H9 (cell line): ENCODE measurements around the gene CD207. TPM values are rescaled to one million over a fixed set of nuclear protein-coding genes. Genes with fewer than 3 reads are reported as not detected.

Experiments used
- DNase-seq: peaks from one replicate; pipeline ENCODE4 v3.0.0-alpha.2; 2017
- H2AFZ ChIP-seq: one replicate; pipeline ENCODE4 v1.6.1; 2013; ENCODE audit warnings: mild to moderate bottlenecking, low read length, control low read depth, moderate library complexity
- H2AK5ac ChIP-seq: 2 replicates; pipeline ENCODE4 v1.6.1; 2013; ENCODE audit warnings: low read length, control low read depth, mixed read lengths; ENCODE audit not compliant: insufficient read length
- H2BK120ac ChIP-seq: one replicate; pipeline ENCODE4 v1.6.1; 2013; ENCODE audit warnings: low read depth, mild to moderate bottlenecking, low read length, control low read depth, inconsistent platforms; ENCODE audit not compliant: poor library complexity, severe bottlenecking
- H2BK12ac ChIP-seq: 2 replicates; pipeline ENCODE4 v1.6.1; 2013; ENCODE audit warnings: low read length, control low read depth, mixed read lengths, low read depth; ENCODE audit not compliant: insufficient read length
- H2BK15ac ChIP-seq: 2 replicates; pipeline ENCODE4 v1.6.1; 2013; ENCODE audit warnings: low read depth, low read length, control low read depth
- H2BK20ac ChIP-seq: one replicate; pipeline ENCODE4 v1.6.1; 2013; ENCODE audit warnings: low read depth, mild to moderate bottlenecking, low read length, control low read depth, inconsistent platforms; ENCODE audit not compliant: poor library complexity, severe bottlenecking
- H2BK5ac ChIP-seq: 2 replicates; pipeline ENCODE4 v1.6.1; 2013; ENCODE audit warnings: low read length, control low read depth, mixed read lengths; ENCODE audit not compliant: insufficient read length
- H3K14ac ChIP-seq: 2 replicates; pipeline ENCODE4 v1.6.1; 2013; ENCODE audit warnings: low read length, control low read depth; ENCODE audit not compliant: insufficient read depth
- H3K18ac ChIP-seq: 2 replicates; pipeline ENCODE4 v1.6.1; 2013; ENCODE audit warnings: low read depth, mild to moderate bottlenecking, mixed read lengths, low read length, control low read depth; ENCODE audit not compliant: insufficient read length
- H3K23ac ChIP-seq: 2 replicates; pipeline ENCODE4 v1.6.1; 2013; ENCODE audit warnings: low read length, control low read depth, mixed read lengths, low read depth; ENCODE audit not compliant: insufficient read length
- H3K23me2 ChIP-seq: 2 replicates; pipeline ENCODE4 v1.6.1; 2013; ENCODE audit warnings: low read depth, mild to moderate bottlenecking, mixed read lengths, low read length, control low read depth; ENCODE audit not compliant: insufficient read length, poor library complexity, severe bottlenecking
- H3K27ac ChIP-seq: 2 replicates; pipeline ENCODE4 v1.5.1; 2013; ENCODE audit warnings: low read length, control low read depth, mixed read lengths, low read depth; ENCODE audit not compliant: insufficient read length
- H3K27me3 ChIP-seq: 2 replicates; pipeline ENCODE4 v1.6.1; 2013; ENCODE audit warnings: low read length, control low read depth, inconsistent platforms; ENCODE audit not compliant: insufficient read depth
- H3K4ac ChIP-seq: 2 replicates; pipeline ENCODE4 v1.6.1; 2013; ENCODE audit warnings: low read depth, mild to moderate bottlenecking, control low read depth, inconsistent platforms, low read length, moderate library complexity
- H3K4me1 ChIP-seq: 2 replicates; pipeline ENCODE4 v1.6.1; 2013; ENCODE audit warnings: low read length, control low read depth, inconsistent platforms; ENCODE audit not compliant: insufficient read depth
- H3K4me2 ChIP-seq: 2 replicates; pipeline ENCODE4 v1.6.1; 2013; ENCODE audit warnings: low read length, control low read depth, mixed read lengths; ENCODE audit not compliant: insufficient read length, insufficient read depth
- H3K56ac ChIP-seq: 2 replicates; pipeline ENCODE4 v1.6.1; 2013; ENCODE audit warnings: low read depth, mild to moderate bottlenecking, mixed read lengths, low read length, control low read depth; ENCODE audit not compliant: insufficient read length
- H3K79me1 ChIP-seq: 2 replicates; pipeline ENCODE4 v1.6.1; 2013; ENCODE audit warnings: low read depth, mild to moderate bottlenecking, moderate library complexity, low read length, control low read depth, inconsistent platforms; ENCODE audit not compliant: insufficient read depth, poor library complexity, severe bottlenecking
- H3K79me2 ChIP-seq: 2 replicates; pipeline ENCODE4 v1.6.1; 2013; ENCODE audit warnings: low read length, control low read depth, inconsistent platforms; ENCODE audit not compliant: insufficient read depth
- H3K9ac ChIP-seq: 2 replicates; pipeline ENCODE4 v1.6.1; 2013; ENCODE audit warnings: low read length, control low read depth, mixed read lengths; ENCODE audit not compliant: insufficient read length; ENCODE audit errors: extremely low read depth
- H3K9me3 ChIP-seq: one replicate; pipeline ENCODE4 v1.6.1; 2013; ENCODE audit warnings: low read depth, low read length, inconsistent platforms; ENCODE audit not compliant: control insufficient read depth
- H3T11ph ChIP-seq: one replicate; pipeline ENCODE4 v1.6.1; 2013; ENCODE audit warnings: mild to moderate bottlenecking, low read length, control low read depth, inconsistent platforms
- H4K20me1 ChIP-seq: one replicate; pipeline ENCODE4 v1.6.1; 2013; ENCODE audit not compliant: control insufficient read depth, insufficient read length, insufficient read depth
- H4K5ac ChIP-seq: 2 replicates; pipeline ENCODE4 v1.6.1; 2013; ENCODE audit warnings: low read depth, mild to moderate bottlenecking, mixed read lengths, low read length, control low read depth; ENCODE audit not compliant: insufficient read length
- H4K8ac ChIP-seq: replicated peaks from 2 replicates; pipeline ENCODE4 v1.6.1; 2013; ENCODE audit warnings: low read length, control low read depth, mixed read lengths, low read depth; ENCODE audit not compliant: insufficient read length
- H4K91ac ChIP-seq: 2 replicates; pipeline ENCODE4 v1.6.1; 2013; ENCODE audit warnings: low read depth, mild to moderate bottlenecking, moderate library complexity, mixed read lengths, low read length, control low read depth; ENCODE audit not compliant: insufficient read length
- H3K27ac Mint-ChIP-seq, 3 experiments: 2 replicates in 2 of 3; 3 replicates in 1 of 3; pipeline ENCODE4 v1.8.0; 2020 to 2021; ENCODE audit warnings: mixed read lengths in 3 of 3, mild to moderate bottlenecking in 1 of 3, moderate library complexity in 1 of 3
- H3K27me3 Mint-ChIP-seq: 2 replicates; pipeline ENCODE4 v1.8.0; 2021; ENCODE audit warnings: low read depth, mild to moderate bottlenecking, moderate library complexity, mixed read lengths
- H3K36me3 Mint-ChIP-seq, 3 experiments: 2 replicates in 2 of 3; 3 replicates in 1 of 3; pipeline ENCODE4 v1.8.0; 2020 to 2021; ENCODE audit warnings: low read depth in 3 of 3, mixed read lengths in 3 of 3; ENCODE audit not compliant: insufficient read depth in 1 of 3
- H3K4me1 Mint-ChIP-seq, 2 experiments: 2 replicates each; pipeline ENCODE4 v1.8.0; 2020; ENCODE audit warnings: mixed read lengths in 2 of 2
- H3K4me3 Mint-ChIP-seq, 2 experiments: 2 replicates in 1 of 2; 3 replicates in 1 of 2; pipeline ENCODE4 v1.8.0; 2020 to 2021; ENCODE audit warnings: mild to moderate bottlenecking in 2 of 2, mixed read lengths in 2 of 2, moderate library complexity in 1 of 2
- H3K9me3 Mint-ChIP-seq, 2 experiments: 2 replicates in 1 of 2; 3 replicates in 1 of 2; pipeline ENCODE4 v1.8.0; 2020; ENCODE audit warnings: mild to moderate bottlenecking in 2 of 2, mixed read lengths in 2 of 2, moderate library complexity in 1 of 2
- CTCF ChIP-seq: fragments of 200-600 bp; sonication (generic); conservative IDR thresholded peaks from 3 replicates; pipeline ENCODE4 v1.8.0; 2021; ENCODE audit warnings: antibody characterized with exemption, mild to moderate bottlenecking
- WGBS: extraction: QIAGEN DNeasy Blood & Tissue Kit; methylation state at CpG from one replicate; pipeline ENCODE4 v1.1.7; 2013; ENCODE audit warnings: missing lambda C conversion rate, low lambda C conversion rate, mixed read lengths; ENCODE audit not compliant: insufficient read length; ENCODE audit errors: extremely low coverage; 5-methylcytosine and 5-hydroxymethylcytosine counted together
- total RNA-seq: library from RNA; stranded (reverse); gene quantifications from 2 replicates; pipeline ENCODE4 v1.2.1, GENCODE V29; 2021

Gene CD207
- total RNA-seq, 1 experiment from 2014 or later: not detected

GRCh38 chr2:70797506-70797905 lies 38.1 kb downstream of the CD207 start:
- Histone ChIP-seq H2BK120ac (no peak overlapping the region), H3K9ac (no peak overlapping the region), H3K79me2 (no peaks in the 10 kb centered on the region), H4K5ac (no peak overlapping the region), H3K27ac (no peak overlapping the region), H3K4me2 (no peak overlapping the region), H2BK12ac (no peak overlapping the region), H2BK5ac (no peak overlapping the region), H3K56ac (no peak overlapping the region), H3K4ac (no peak overlapping the region), H4K20me1 (peaks cover 2% of the 10 kb centered on the region), H4K91ac (no peak overlapping the region), H3K23ac (no peak overlapping the region), H3K27me3 (peaks cover 4% of the 10 kb centered on the region; the same call in 1 of the 2 replicates), H3K18ac (no peak overlapping the region), H2BK15ac (no peak overlapping the region), H3K9me3 (no peaks in the 10 kb centered on the region), H3K79me1 (no peaks in the 10 kb centered on the region), H4K8ac (no peak overlapping the region), H3K4me1 (no peaks in the 10 kb centered on the region), H2AFZ (no peak overlapping the region), H2AK5ac (no peak overlapping the region), H2BK20ac (no peak overlapping the region), H3K14ac (no peak overlapping the region), H3K23me2 (no peaks in the 10 kb centered on the region), H3T11ph (no peak overlapping the region)
- no peak for TF ChIP-seq CTCF
- no CpG with 5 or more reads among the region's 2 CpGs for WGBS
- H3K27me3 Mint-ChIP-seq: peaks cover 96% of the 10 kb centered on the region
- no peak overlapping the region for H3K27ac Mint-ChIP-seq
- H3K9me3 Mint-ChIP-seq: peaks cover 9 to 17% of the 10 kb centered on the region in 2 experiments
- no peak for DNase-seq
- H3K36me3 Mint-ChIP-seq: peaks cover 7 to 9% (median 8%) of the 10 kb centered on the region in 3 experiments; a peak in 6 of 7 replicates
- no peak overlapping the region for H3K4me3 Mint-ChIP-seq
- peaks cover 8 to 13% of the 10 kb centered on the region in 2 experiments for H3K4me1 Mint-ChIP-seq
